CD14-positive monocyte (primary cell): ENCODE results near the gene ADAMTSL1. TPM values are rescaled to one million over a fixed set of nuclear protein-coding genes. Genes with fewer than 3 reads are reported as not detected.

Experiments used
- DNase-seq, 3 donors: peaks; one replicate each; pipeline ENCODE4 v3.0.0-alpha.2; 2011 to 2022
- H2AFZ ChIP-seq: 2 replicates; pipeline ENCODE4 v1.6.0; 2012; ENCODE audit warnings: mild to moderate bottlenecking, low read depth, low read length, inconsistent platforms; ENCODE audit not compliant: insufficient read depth, poor library complexity, severe bottlenecking
- H3K27ac ChIP-seq, 2 donors: 1 replicate in 1 of 2; 2 replicates in 1 of 2; pipeline ENCODE4 v1.5.1; 2012 to 2013; ENCODE audit warnings: low read length in 2 of 2, control low read depth in 1 of 2, inconsistent platforms in 1 of 2, low read depth in 1 of 2, mild to moderate bottlenecking in 1 of 2
- H3K27me3 ChIP-seq, 2 donors: one replicate each; pipeline versions ENCODE4 v1.6.0 to v1.6.1; 2011 to 2013; ENCODE audit warnings: low read length in 2 of 2; ENCODE audit not compliant: control insufficient read depth in 2 of 2, insufficient read depth in 2 of 2
- H3K36me3 ChIP-seq, 2 donors: replicated peaks in 1 of 2; 1 replicate in 1 of 2; 2 replicates in 1 of 2; pipeline versions ENCODE4 v1.5.1 to v1.6.1; 2012 to 2013; ENCODE audit warnings: low read length in 2 of 2, control low read depth in 1 of 2, inconsistent platforms in 1 of 2, mild to moderate bottlenecking in 1 of 2; ENCODE audit not compliant: insufficient read depth in 2 of 2, control insufficient read depth in 1 of 2
- H3K4me1 ChIP-seq, 2 donors: 1 replicate in 1 of 2; 2 replicates in 1 of 2; pipeline versions ENCODE4 v1.5.1 to v1.6.1; 2012 to 2013; ENCODE audit warnings: low read length in 2 of 2, control low read depth in 1 of 2, inconsistent platforms in 1 of 2, mild to moderate bottlenecking in 1 of 2, moderate library complexity in 1 of 2; ENCODE audit not compliant: insufficient read depth in 2 of 2, control insufficient read depth in 1 of 2
- H3K4me2 ChIP-seq: replicated peaks from 2 replicates; pipeline ENCODE3; 2012; ENCODE audit warnings: low read length, moderate library complexity, mild to moderate bottlenecking; ENCODE audit not compliant: poor library complexity, severe bottlenecking; ENCODE audit errors: extremely low read depth
- H3K4me3 ChIP-seq, 3 experiments: fragments of 200-600 bp in 1 of 3; sonication (generic) in 1 of 3; replicated peaks in 1 of 3; 1 replicate in 2 of 3; 2 replicates in 1 of 3; pipeline ENCODE4 v1.5.1; 2011 to 2013; ENCODE audit warnings: low read length in 3 of 3, mild to moderate bottlenecking in 3 of 3, control low read depth in 2 of 3, low read depth in 2 of 3, inconsistent platforms in 1 of 3, moderate library complexity in 1 of 3
- H3K79me2 ChIP-seq: 2 replicates; pipeline ENCODE4 v1.6.0; 2012; ENCODE audit warnings: mild to moderate bottlenecking, control low read depth, inconsistent platforms, low read length, moderate library complexity; ENCODE audit not compliant: insufficient read depth
- H3K9ac ChIP-seq: 2 replicates; pipeline ENCODE4 v1.6.0; 2017; ENCODE audit warnings: low read length, mild to moderate bottlenecking; ENCODE audit not compliant: insufficient read depth, poor library complexity, severe bottlenecking
- H3K9me3 ChIP-seq, 2 donors: replicated peaks in 1 of 2; 1 replicate in 1 of 2; 2 replicates in 1 of 2; pipeline versions ENCODE4 v1.5.1 to v1.6.1; 2012 to 2013; ENCODE audit warnings: low read length in 2 of 2, control low read depth in 1 of 2; ENCODE audit not compliant: control insufficient read depth in 1 of 2, insufficient read depth in 1 of 2
- H4K20me1 ChIP-seq: 2 replicates; pipeline ENCODE4 v1.6.0; 2012; ENCODE audit warnings: mild to moderate bottlenecking, low read length, control low read depth, moderate library complexity; ENCODE audit not compliant: insufficient read depth
- H3K27ac Mint-ChIP-seq, 7 donors: one replicate each; pipeline ENCODE4 v1.8.0; 2020; ENCODE audit warnings: mild to moderate bottlenecking in 7 of 7, mixed read lengths in 7 of 7, moderate library complexity in 6 of 7, inconsistent platforms in 2 of 7
- H3K27me3 Mint-ChIP-seq, 3 donors: one replicate each; pipeline ENCODE4 v1.8.0; 2021 to 2022; ENCODE audit warnings: low read depth in 3 of 3, mild to moderate bottlenecking in 3 of 3, mixed read lengths in 3 of 3, moderate library complexity in 3 of 3, inconsistent platforms in 1 of 3
- H3K36me3 Mint-ChIP-seq, 2 donors: one replicate each; pipeline ENCODE4 v1.8.0; 2020; ENCODE audit warnings: mixed read lengths in 2 of 2, inconsistent platforms in 1 of 2, mild to moderate bottlenecking in 1 of 2
- H3K4me1 Mint-ChIP-seq: one replicate; pipeline ENCODE4 v1.8.0; 2020; ENCODE audit warnings: mild to moderate bottlenecking, mixed read lengths
- H3K4me3 Mint-ChIP-seq, 2 donors: one replicate each; pipeline ENCODE4 v1.8.0; 2020; ENCODE audit warnings: mild to moderate bottlenecking in 2 of 2, mixed read lengths in 2 of 2, moderate library complexity in 1 of 2
- H3K9me3 Mint-ChIP-seq, 7 donors: one replicate each; pipeline ENCODE4 v1.8.0; 2020 to 2022; ENCODE audit warnings: mixed read lengths in 7 of 7, mild to moderate bottlenecking in 6 of 7, moderate library complexity in 6 of 7, inconsistent platforms in 2 of 7
- whole genome bisulfite sequencing: methylation state at CpG from one replicate; pipeline ENCODE4 v1.1.5; 2013; ENCODE audit warnings: missing lambda C conversion rate; ENCODE audit not compliant: insufficient coverage; 5-methylcytosine and 5-hydroxymethylcytosine counted together
- intact Hi-C, 2 donors: fragments of 100-400 bp; cut with micrococcal nuclease; formaldehyde crosslinking; loops; one replicate each; pipeline versions ENCODE4 v1.15.0 to v1.15.1; 2023
- polyA plus RNA-seq, 3 donors: library from polyadenylated mRNA; depleted of rRNA in 1 of 3; unstranded in 2 of 3; stranded (reverse) in 1 of 3; fragments of 300-500 nt in 2 of 3; fragments of >200 nt in 1 of 3; fragmentation: Illumina TruSeq in 2 of 3; gene quantifications; 1 replicate in 2 of 3; 2 replicates in 1 of 3; pipeline ENCODE4 v1.2.3, GENCODE V29; 2012 to 2021
- TF ChIP-seq, protein P1 (sequence below): fragments of 200-600 bp; IDR thresholded peaks from one replicate; pipeline ENCODE4 v1.8.0; 2022; ENCODE audit warnings: antibody characterized with exemption, mild to moderate bottlenecking

The ADAMTSL1 gene
- polyA plus RNA-seq, 3 donors, result not detected

DNA sequence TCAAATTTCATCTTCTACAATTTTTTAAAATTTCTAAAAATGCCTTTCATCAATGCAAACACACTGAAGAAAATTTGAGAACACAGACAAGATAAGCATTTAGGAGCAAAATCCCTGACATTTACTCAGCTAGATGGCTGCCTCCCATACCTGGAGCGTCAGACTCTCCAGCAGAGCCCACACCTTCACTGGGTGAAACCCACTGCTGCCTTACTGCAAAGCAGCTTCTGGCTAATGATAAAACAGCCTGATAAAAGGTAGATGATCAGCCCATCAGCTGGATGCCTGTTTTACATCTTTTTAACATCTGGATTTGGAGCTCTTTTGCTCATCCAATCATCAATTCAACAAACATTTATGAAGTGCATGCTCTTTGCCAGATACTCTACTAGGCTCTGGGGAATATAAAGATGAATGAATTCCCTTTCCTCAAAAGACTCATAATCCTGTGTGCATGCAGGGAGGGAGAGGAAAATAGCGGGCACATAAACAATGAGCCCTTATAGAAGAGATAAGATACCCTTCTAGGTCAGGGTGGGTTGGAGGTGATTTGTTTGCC is 287.9 kb downstream of the ADAMTSL1 start:
- peaks cover 0 to 2% (median 0%) of the 10 kb centered on the region in 7 donors for H3K9me3 Mint-ChIP-seq

DNA sequence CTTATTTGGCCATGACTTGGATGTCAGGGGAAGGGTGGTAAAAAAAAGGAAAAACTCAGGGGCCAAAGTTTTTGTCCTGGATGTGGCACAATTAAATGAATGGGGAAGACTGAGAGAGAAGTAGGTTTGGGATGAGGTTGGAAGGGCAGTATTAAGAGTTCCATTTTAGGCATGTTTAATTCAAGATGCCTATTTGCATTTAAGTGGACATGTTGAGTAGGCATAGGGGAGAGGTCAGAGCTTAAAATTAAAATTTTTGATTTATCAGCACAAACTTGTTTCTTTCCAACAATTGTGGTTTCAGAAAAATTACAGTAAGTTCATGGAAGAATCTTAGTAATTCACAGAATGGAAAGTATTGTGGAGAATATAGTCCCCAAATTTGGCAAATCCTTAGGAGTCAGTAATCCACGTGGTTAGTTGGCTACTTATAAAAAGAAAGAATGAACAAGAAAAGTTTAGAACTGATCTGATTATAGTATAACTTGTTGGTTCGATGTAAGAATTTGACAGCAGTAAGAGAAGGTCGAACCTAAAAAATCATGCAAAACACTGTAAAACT is 293.1 kb downstream of the ADAMTSL1 start:
- peaks cover 0 to 3% (median 0%) of the 10 kb centered on the region in 7 donors for H3K9me3 Mint-ChIP-seq
- no peaks in the 10 kb centered on the region for H3K36me3 ChIP-seq
- H4K20me1 ChIP-seq, result no peaks in the 10 kb centered on the region

More for the DNA sequence above, 287.9 kb downstream of the ADAMTSL1 start:
- no peak overlapping the region for H3K27ac ChIP-seq
- no peaks in the 10 kb centered on the region for H3K36me3 ChIP-seq
- intact Hi-C loops, result no loop called here
- peaks cover 0 to 2% (median 0%) of the 10 kb centered on the region in 3 donors for H3K27me3 Mint-ChIP-seq
- H3K27ac Mint-ChIP-seq, result no peak overlapping the region
- no peak overlapping the region for H3K4me3 Mint-ChIP-seq
- TF ChIP-seq, protein P1, sequence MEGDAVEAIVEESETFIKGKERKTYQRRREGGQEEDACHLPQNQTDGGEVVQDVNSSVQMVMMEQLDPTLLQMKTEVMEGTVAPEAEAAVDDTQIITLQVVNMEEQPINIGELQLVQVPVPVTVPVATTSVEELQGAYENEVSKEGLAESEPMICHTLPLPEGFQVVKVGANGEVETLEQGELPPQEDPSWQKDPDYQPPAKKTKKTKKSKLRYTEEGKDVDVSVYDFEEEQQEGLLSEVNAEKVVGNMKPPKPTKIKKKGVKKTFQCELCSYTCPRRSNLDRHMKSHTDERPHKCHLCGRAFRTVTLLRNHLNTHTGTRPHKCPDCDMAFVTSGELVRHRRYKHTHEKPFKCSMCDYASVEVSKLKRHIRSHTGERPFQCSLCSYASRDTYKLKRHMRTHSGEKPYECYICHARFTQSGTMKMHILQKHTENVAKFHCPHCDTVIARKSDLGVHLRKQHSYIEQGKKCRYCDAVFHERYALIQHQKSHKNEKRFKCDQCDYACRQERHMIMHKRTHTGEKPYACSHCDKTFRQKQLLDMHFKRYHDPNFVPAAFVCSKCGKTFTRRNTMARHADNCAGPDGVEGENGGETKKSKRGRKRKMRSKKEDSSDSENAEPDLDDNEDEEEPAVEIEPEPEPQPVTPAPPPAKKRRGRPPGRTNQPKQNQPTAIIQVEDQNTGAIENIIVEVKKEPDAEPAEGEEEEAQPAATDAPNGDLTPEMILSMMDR, result no peak
- no peaks in the 10 kb centered on the region for H3K79me2 ChIP-seq
- no peak overlapping the region for H3K4me3 ChIP-seq
- no CpG with 5 or more reads among the region's 2 CpGs for WGBS
- H3K4me1 ChIP-seq, result no peaks in the 10 kb centered on the region
- H4K20me1 ChIP-seq, result no peaks in the 10 kb centered on the region
- DNase-seq, result no peak
- H2AFZ ChIP-seq, result no peak overlapping the region
- no peak overlapping the region for H3K9ac ChIP-seq
- no peaks in the 10 kb centered on the region for H3K9me3 ChIP-seq
- no peaks in the 10 kb centered on the region for H3K4me1 Mint-ChIP-seq
- no peaks in the 10 kb centered on the region for H3K27me3 ChIP-seq
- no peaks in the 10 kb centered on the region for H3K36me3 Mint-ChIP-seq
- H3K4me2 ChIP-seq, result no peak overlapping the region

More for the DNA sequence above, 293.1 kb downstream of the ADAMTSL1 start:
- no peak overlapping the region for H3K4me2 ChIP-seq
- no peaks in the 10 kb centered on the region for H3K27me3 ChIP-seq
- no peak for DNase-seq
- H3K4me1 Mint-ChIP-seq, result no peaks in the 10 kb centered on the region
- H3K4me1 ChIP-seq, result no peaks in the 10 kb centered on the region
- TF ChIP-seq, protein P1, result no peak
- H3K79me2 ChIP-seq, result no peaks in the 10 kb centered on the region
- no peak overlapping the region for H3K27ac Mint-ChIP-seq
- no peak overlapping the region for H3K4me3 ChIP-seq
- no peaks in the 10 kb centered on the region for H3K9me3 ChIP-seq
- no peak overlapping the region for H3K27ac ChIP-seq
- H3K27me3 Mint-ChIP-seq, result peaks cover 0 to under 1% (median 0%) of the 10 kb centered on the region in 3 donors
- H3K36me3 Mint-ChIP-seq, result no peaks in the 10 kb centered on the region
- H3K9ac ChIP-seq, result no peak overlapping the region
- intact Hi-C loops, result no loop called here
- H2AFZ ChIP-seq, result no peak overlapping the region
- no peak overlapping the region for H3K4me3 Mint-ChIP-seq
- WGBS, result no CpG with 5 or more reads among the region's 3 CpGs
